DND-41 (cell line): ENCODE measurements around the gene MCCC1.

Source experiments
- EZH2 ChIP-seq: IDR thresholded peaks from 3 replicates; pipeline ENCODE4 v1.6.1; 2012; ENCODE audit warnings: borderline replicate concordance, low read depth, mild to moderate bottlenecking, moderate library complexity, low read length, inconsistent platforms; ENCODE audit not compliant: severe bottlenecking
- TF ChIP-seq, protein P1 (sequence below): IDR thresholded peaks from 2 replicates; pipeline ENCODE4 v1.5.1; 2012; ENCODE audit warnings: borderline replicate concordance, low read length, moderate library complexity, mild to moderate bottlenecking; ENCODE audit not compliant: poor library complexity, severe bottlenecking; ENCODE audit errors: extremely low read depth

DNA sequence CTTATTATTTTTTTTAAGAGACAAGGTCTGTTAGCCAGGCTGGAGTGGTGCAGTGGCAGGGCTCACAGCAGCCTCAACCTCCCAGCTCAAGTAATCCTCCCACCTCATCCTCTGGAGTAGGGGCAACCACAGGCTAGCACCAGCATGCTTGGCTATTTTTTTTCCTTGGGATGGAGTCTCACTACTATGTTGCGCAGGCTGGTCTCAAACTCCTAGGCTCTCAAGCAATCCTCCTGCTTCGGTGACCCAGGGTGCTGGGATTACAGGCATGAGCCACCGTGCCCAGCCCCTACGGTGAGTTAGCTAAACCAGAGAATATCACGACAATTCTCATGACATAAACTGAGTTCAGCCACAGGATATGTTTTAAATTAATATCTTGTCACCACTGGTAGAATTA is 120.9 kb downstream of the MCCC1 start:
- TF ChIP-seq, protein P1, sequence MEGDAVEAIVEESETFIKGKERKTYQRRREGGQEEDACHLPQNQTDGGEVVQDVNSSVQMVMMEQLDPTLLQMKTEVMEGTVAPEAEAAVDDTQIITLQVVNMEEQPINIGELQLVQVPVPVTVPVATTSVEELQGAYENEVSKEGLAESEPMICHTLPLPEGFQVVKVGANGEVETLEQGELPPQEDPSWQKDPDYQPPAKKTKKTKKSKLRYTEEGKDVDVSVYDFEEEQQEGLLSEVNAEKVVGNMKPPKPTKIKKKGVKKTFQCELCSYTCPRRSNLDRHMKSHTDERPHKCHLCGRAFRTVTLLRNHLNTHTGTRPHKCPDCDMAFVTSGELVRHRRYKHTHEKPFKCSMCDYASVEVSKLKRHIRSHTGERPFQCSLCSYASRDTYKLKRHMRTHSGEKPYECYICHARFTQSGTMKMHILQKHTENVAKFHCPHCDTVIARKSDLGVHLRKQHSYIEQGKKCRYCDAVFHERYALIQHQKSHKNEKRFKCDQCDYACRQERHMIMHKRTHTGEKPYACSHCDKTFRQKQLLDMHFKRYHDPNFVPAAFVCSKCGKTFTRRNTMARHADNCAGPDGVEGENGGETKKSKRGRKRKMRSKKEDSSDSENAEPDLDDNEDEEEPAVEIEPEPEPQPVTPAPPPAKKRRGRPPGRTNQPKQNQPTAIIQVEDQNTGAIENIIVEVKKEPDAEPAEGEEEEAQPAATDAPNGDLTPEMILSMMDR, result no peak
- TF ChIP-seq EZH2, result no peak
